Measurements from ENCODE around the gene EXOC4.

- TF ChIP-seq POLR2A (IDR thresholded peaks at IDR 0.05): no peak
- no peak for TF ChIP-seq CTCF (IDR thresholded peaks at IDR 0.05)
- TF ChIP-seq POLR2AphosphoS5 (IDR thresholded peaks at IDR 0.05; ENCODE audit: insufficient read depth in 1 of 2, low read depth in 1 of 2): no peak
These were observed 832.4 kb downstream of the EXOC4 start for GRCh38 chr7:134085311-134085710.

All from vagina (tissue), 2 donors.